WTC11 (cell line): ENCODE data around the gene OR8S1. TPM values are rescaled to one million over a fixed set of nuclear protein-coding genes. Genes with fewer than 3 reads are reported as not detected.

Experiments used
- ATAC-seq: fragments of 200-7000 bp; cut with Tn5 transposase; 2 replicates; pipeline ENCODE4 v1.10.0; 2021; ENCODE audit warnings: mild to moderate bottlenecking, moderate library complexity
- Bru-seq: library from RNA; stranded (reverse); fragments of 400-500 nt; gene quantifications from one replicate; lab custom pipeline; 2021; lab: Mats Ljungman, UMichigan
- CTCF ChIA-PET: fragments of 300-600 bp; sonication (Branson Sonifier 250); formaldehyde crosslinking; loops from one replicate; lab custom pipeline; 2021; ENCODE audit warnings: antibody characterized with exemption; lab: Charles Lee
- POLR2A ChIA-PET: fragments of 350-600 bp; sonication (Branson Sonifier 250); formaldehyde crosslinking; loops from one replicate; lab custom pipeline; 2021; ENCODE audit warnings: antibody characterized with exemption; lab: Charles Lee
- DNase-seq: peaks from one replicate; pipeline ENCODE4 v3.0.0; 2021; ENCODE audit warnings: low spot score
- H3K27ac Mint-ChIP-seq: 2 replicates; pipeline ENCODE4 v1.8.0; 2021; ENCODE audit warnings: mixed read lengths
- H3K27me3 Mint-ChIP-seq: 2 replicates; pipeline ENCODE4 v1.8.0; 2021; ENCODE audit warnings: low read depth, mild to moderate bottlenecking, moderate library complexity, mixed read lengths
- H3K36me3 Mint-ChIP-seq: 2 replicates; pipeline ENCODE4 v1.8.0; 2021; ENCODE audit warnings: mixed read lengths
- H3K4me1 Mint-ChIP-seq: 2 replicates; pipeline ENCODE4 v1.8.0; 2022; ENCODE audit warnings: mixed read lengths
- H3K4me3 Mint-ChIP-seq: 2 replicates; pipeline ENCODE4 v1.8.0; 2021; ENCODE audit warnings: mild to moderate bottlenecking, moderate library complexity, mixed read lengths
- H3K9me3 Mint-ChIP-seq: 2 replicates; pipeline ENCODE4 v1.8.0; 2021; ENCODE audit warnings: mixed read lengths
- ATF1 ChIP-seq: sonication (generic); formaldehyde crosslinking; IDR thresholded peaks from 2 replicates; pipeline ENCODE4 v1.8.1; 2023; ENCODE audit warnings: mild to moderate bottlenecking, moderate library complexity, missing genetic modification reagents
- ATF6 ChIP-seq: sonication (generic); formaldehyde crosslinking; IDR thresholded peaks from 2 replicates; pipeline ENCODE4 v1.8.1; 2023; ENCODE audit warnings: mild to moderate bottlenecking, missing genetic modification reagents
- CDX4 ChIP-seq: fragments of 250-450 bp; sonication (Bioruptor Pico); IDR thresholded peaks from 2 replicates; pipeline ENCODE4 v1.9.0; 2021; ENCODE audit warnings: moderate library complexity, mild to moderate bottlenecking, inconsistent platforms, borderline replicate concordance
- HMGXB4 ChIP-seq: sonication (generic); formaldehyde crosslinking; IDR thresholded peaks from 2 replicates; pipeline ENCODE4 v1.8.1; 2023; ENCODE audit warnings: mild to moderate bottlenecking, moderate library complexity, missing genetic modification reagents
- JAZF1 ChIP-seq: fragments of 250-450 bp; sonication (Bioruptor Pico); IDR thresholded peaks from 2 replicates; pipeline ENCODE4 v1.9.0; 2021; ENCODE audit warnings: moderate library complexity, mild to moderate bottlenecking, inconsistent platforms
- MYBL2 ChIP-seq: sonication (generic); formaldehyde crosslinking; IDR thresholded peaks from 2 replicates; pipeline ENCODE4 v1.8.1; 2023; ENCODE audit warnings: mild to moderate bottlenecking, moderate library complexity, missing genetic modification reagents
- NFE2L1 ChIP-seq: sonication (generic); formaldehyde crosslinking; IDR thresholded peaks from 2 replicates; pipeline ENCODE4 v1.8.1; 2023; ENCODE audit warnings: missing genetic modification reagents
- OVOL2 ChIP-seq: fragments of 250-450 bp; sonication (Bioruptor Pico); IDR thresholded peaks from 2 replicates; pipeline ENCODE4 v1.9.0; 2021; ENCODE audit warnings: mild to moderate bottlenecking, borderline replicate concordance
- SMAD3 ChIP-seq: sonication (generic); formaldehyde crosslinking; IDR thresholded peaks from 2 replicates; pipeline ENCODE4 v1.8.0; 2022; ENCODE audit warnings: missing genetic modification reagents, mild to moderate bottlenecking, borderline replicate concordance
- ZNF121 ChIP-seq: sonication (generic); formaldehyde crosslinking; IDR thresholded peaks from 2 replicates; pipeline ENCODE4 v1.8.0; 2023; ENCODE audit warnings: missing genetic modification reagents
- ZNF232 ChIP-seq: sonication (generic); formaldehyde crosslinking; IDR thresholded peaks from 2 replicates; pipeline ENCODE4 v1.8.0; 2022; ENCODE audit warnings: mild to moderate bottlenecking, missing genetic modification reagents
- ZNF396 ChIP-seq: fragments of 250-450 bp; sonication (Bioruptor Pico); IDR thresholded peaks from 2 replicates; pipeline ENCODE4 v1.8.0; 2021; ENCODE audit warnings: mild to moderate bottlenecking, moderate library complexity, borderline replicate concordance
- ZNF416 ChIP-seq: fragments of 250-450 bp; sonication (Bioruptor Pico); IDR thresholded peaks from 2 replicates; pipeline ENCODE4 v1.9.0; 2021; ENCODE audit warnings: mild to moderate bottlenecking, inconsistent platforms
- ZNF425 ChIP-seq: fragments of 250-450 bp; sonication (Bioruptor Pico); conservative IDR thresholded peaks from 2 replicates; pipeline ENCODE4 v1.9.0; 2021; ENCODE audit warnings: mild to moderate bottlenecking
- ZNF532 ChIP-seq: fragments of 250-450 bp; sonication (Bioruptor Pico); IDR thresholded peaks from 2 replicates; pipeline ENCODE4 v1.9.0; 2021; ENCODE audit warnings: mild to moderate bottlenecking, borderline replicate concordance
- ZSCAN18 ChIP-seq: fragments of 250-450 bp; sonication (Bioruptor Pico); IDR thresholded peaks from 2 replicates; pipeline ENCODE4 v2.1.2; 2022; ENCODE audit warnings: mild to moderate bottlenecking, moderate library complexity
- long read RNA-seq, 3 experiments: library from RNA in 1 of 3; library from capped mRNA in 1 of 3; library from polyadenylated mRNA in 1 of 3; unstranded in 2 of 3; stranded (forward) in 1 of 3; transcript quantifications; one replicate each; pipeline ENCODE4 v2.0.0, GENCODE V29; 2021
- total RNA-seq: library from RNA; stranded (reverse); gene quantifications from 3 replicates; pipeline ENCODE4 v1.2.3, GENCODE V29; 2021

OR8S1 gene
- total RNA-seq: not detected in 3 replicates
- Bru-seq, nascent RNA: not detected
- long read RNA-seq, experiment 1: 0 reads
- long read RNA-seq, experiment 2: 0 reads
- long read RNA-seq, experiment 3: 0 reads

- Mint-ChIP-seq H3K4me1 (no peaks in the 10 kb centered on the region), H3K27ac (no peak within 1 kb of the TSS), H3K4me3 (no peak within 1 kb of the TSS), H3K27me3 (no peaks in the 10 kb centered on the region; the same call in none of the 2 replicates), H3K36me3 (no peaks in the 10 kb centered on the region), H3K9me3 (no peaks in the 10 kb centered on the region)
- ATAC-seq (no peak), DNase-seq (no peak)
- TF ChIP-seq ZNF121 (CRISPR knock-in tag) (no peak), ZNF425 (CRISPR knock-in tag) (no peak), ATF1 (CRISPR knock-in tag) (no peak), ATF6 (CRISPR knock-in tag) (no peak), HMGXB4 (CRISPR knock-in tag) (no peak), MYBL2 (CRISPR knock-in tag) (no peak), JAZF1 (no peak), OVOL2 (CRISPR knock-in tag) (no peak), ZSCAN18 (no peak), ZNF416 (CRISPR knock-in tag) (no peak), NFE2L1 (no peak), ZNF232 (no peak), ZNF396 (CRISPR knock-in tag) (no peak), CDX4 (no peak), ZNF532 (CRISPR knock-in tag) (no peak), SMAD3 (no peak)
- CTCF ChIA-PET: no interaction called here
- POLR2A ChIA-PET: no interaction called here
Observed at GRCh38 chr12:48525332-48525731, at the start of gene OR8S1. OR8S1 (plus strand) TSS chr12:48525632; CDS start chr12:48525632, 0 bp downstream.
